HepG2 (cell line): Measurements from ENCODE around the gene EBF4. TPM values are rescaled to one million over a fixed set of nuclear protein-coding genes. Genes with fewer than 3 reads are reported as not detected.

Experiments used
- ARID5B ChIP-seq: IDR thresholded peaks from 2 replicates; pipeline ENCODE4 v1.4.0; 2020; ENCODE audit warnings: mild to moderate bottlenecking, missing genetic modification reagents
- DR1 ChIP-seq: sonication (generic); formaldehyde crosslinking; IDR thresholded peaks from 2 replicates; pipeline ENCODE4 v1.8.0; 2021; ENCODE audit warnings: mild to moderate bottlenecking, missing genetic modification reagents, inconsistent platforms
- DRAP1 ChIP-seq: IDR thresholded peaks from 2 replicates; pipeline ENCODE4 v1.6.1; 2016; ENCODE audit warnings: missing genetic modification reagents, missing compliant biosample characterization
- ESRRA ChIP-seq: sonication (generic); formaldehyde crosslinking; IDR thresholded peaks from 2 replicates; pipeline ENCODE4 v1.5.1; 2020; ENCODE audit warnings: mild to moderate bottlenecking, low read depth, missing genetic modification reagents
- NFE2L2 ChIP-seq: fragments of 150-350 bp; IDR thresholded peaks from 2 replicates; pipeline ENCODE4 v1.6.1; 2014; ENCODE audit warnings: low read length
- PCBP1 ChIP-seq: fragments of 200-400 bp; formaldehyde crosslinking; IDR thresholded peaks from 2 replicates; pipeline ENCODE4 v1.6.1; 2017; ENCODE audit warnings: mild to moderate bottlenecking, low read depth, low read length, borderline replicate concordance
- PHF5A ChIP-seq: IDR thresholded peaks from one replicate; pipeline ENCODE4 v1.6.1; 2018; ENCODE audit warnings: low read depth, missing genetic modification reagents; ENCODE audit not compliant: unreplicated experiment
- RNF219 ChIP-seq: sonication (generic); formaldehyde crosslinking; IDR thresholded peaks from 2 replicates; pipeline ENCODE4 v1.5.0; 2020; ENCODE audit warnings: mild to moderate bottlenecking, missing genetic modification reagents
- SKI ChIP-seq: fragments of 450-650 bp; IDR thresholded peaks from one replicate; pipeline ENCODE4 v1.6.1; 2018; ENCODE audit warnings: mild to moderate bottlenecking; ENCODE audit not compliant: partially characterized antibody
- SUZ12 ChIP-seq: fragments of 150-350 bp; IDR thresholded peaks from 2 replicates; pipeline ENCODE4 v1.6.1; 2014; ENCODE audit warnings: low read depth, low read length
- U2AF1 ChIP-seq: fragments of 200-400 bp; formaldehyde crosslinking; optimal IDR thresholded peaks from 2 replicates; pipeline ENCODE3; 2017; ENCODE audit warnings: mild to moderate bottlenecking, low read depth, low read length
- ZBTB14 ChIP-seq: sonication (generic); formaldehyde crosslinking; IDR thresholded peaks from 2 replicates; pipeline ENCODE4 v1.4.0; 2020; ENCODE audit warnings: missing genetic modification reagents
- ZBTB49 ChIP-seq: sonication (generic); formaldehyde crosslinking; IDR thresholded peaks from 2 replicates; pipeline ENCODE4 v1.4.0; 2020; ENCODE audit warnings: missing genetic modification reagents, borderline replicate concordance
- ZC3H13 ChIP-seq: sonication (generic); formaldehyde crosslinking; IDR thresholded peaks from 2 replicates; pipeline ENCODE4 v1.8.1; 2023; ENCODE audit warnings: mild to moderate bottlenecking, missing genetic modification reagents, moderate library complexity
- ZFP37 ChIP-seq: sonication (generic); formaldehyde crosslinking; IDR thresholded peaks from 2 replicates; pipeline ENCODE4 v1.4.0; 2020; ENCODE audit warnings: missing genetic modification reagents, borderline replicate concordance
- ZNF276 ChIP-seq: sonication (generic); formaldehyde crosslinking; IDR thresholded peaks from 2 replicates; pipeline ENCODE4 v1.4.0; 2020; ENCODE audit warnings: mild to moderate bottlenecking, low read depth, missing genetic modification reagents
- ZNF775 ChIP-seq: sonication (generic); formaldehyde crosslinking; IDR thresholded peaks from 2 replicates; pipeline ENCODE4 v1.4.0; 2020; ENCODE audit warnings: missing genetic modification reagents, mild to moderate bottlenecking, moderate library complexity, borderline replicate concordance
- polyA plus RNA-seq, 8 experiments: library from polyadenylated mRNA; depleted of rRNA in 3 of 8; stranded (reverse) in 7 of 8; unstranded in 1 of 8; fragments of >200 nt; fragmentation: Illumina TruSeq in 4 of 8; extraction: Trizol in 4 of 8; gene quantifications; 2 replicates each; pipeline versions ENCODE4 v1.2.1 to v1.2.3, GENCODE V29; 2011 to 2016; ENCODE audit warnings: low read depth in 4 of 8, missing spikeins in 1 of 8, mixed read lengths in 1 of 8; ENCODE audit not compliant: insufficient read depth in 1 of 8
- total RNA-seq, 5 experiments: library from RNA; depleted of rRNA; stranded (reverse); fragments of >200 nt; fragmentation: Illumina TruSeq; extraction: Trizol; gene quantifications; 2 replicates each; pipeline ENCODE4 v1.2.3, GENCODE V29; 2016; ENCODE audit warnings: low read depth in 1 of 5

EBF4 gene
- total and polyA plus RNA-seq, 2 of the 13 experiments (the other 11 are each of a cell fraction or from before 2014, with no cell fraction given) = 0.84 to 2.2 TPM

- TF ChIP-seq ZNF276 (CRISPR knock-in tag) (0 out of 2 replicates have a peak, but pooled peaks have one; percentile 61), ZNF775 (CRISPR knock-in tag) (no peak), ZBTB14 (CRISPR knock-in tag) (no peak), ZBTB49 (peak; percentile 54; the same call in 1 of the 2 replicates), NFE2L2 (no peak), ARID5B (no peak), DR1 (no peak), DRAP1 (CRISPR knock-in tag) (peak; percentile 32; the same call in 1 of the 2 replicates), ESRRA (0 out of 2 replicates have a peak, but pooled peaks have one; percentile 34), RNF219 (CRISPR knock-in tag) (no peak), U2AF1 (no peak), SUZ12 (peak; percentile 27; the same call in 1 of the 2 replicates), PCBP1 (no peak), ZFP37 (CRISPR knock-in tag) (no peak), PHF5A (CRISPR knock-in tag) (no peak), SKI (no peak), ZC3H13 (no peak)
Measured at GRCh38 chr20:2742934-2743559, 50.5 kb downstream of the EBF4 start (continued).
